HEK293 (cell line): ENCODE data around the gene MPP7.

Experiments
- CTCF ChIA-PET: fragments of 350-600 bp; formaldehyde crosslinking; extraction: SDS; loops from one replicate; lab custom pipeline; 2021; ENCODE audit warnings: antibody characterized with exemption; lab: Yijun Ruan, JAX
- POLR2A ChIA-PET: fragments of 300-600 bp; formaldehyde crosslinking; extraction: SDS; loops from one replicate; lab custom pipeline; 2020; ENCODE audit warnings: antibody characterized with exemption, inconsistent platforms; lab: Yijun Ruan, JAX
- H3K27ac ChIP-seq: fragments of 200-500 bp; sonication (Bioruptor generic); 2 replicates; pipeline ENCODE4 v1.5.1; 2014; ENCODE audit warnings: low read depth, low read length, control low read depth, inconsistent platforms; ENCODE audit errors: extremely low read depth
- H3K36me3 ChIP-seq, 2 experiments: fragments of 200-500 bp in 1 of 2; sonication (Bioruptor generic) in 1 of 2; 1 replicate in 1 of 2; 2 replicates in 1 of 2; pipeline ENCODE4 v1.5.1; 2014 to 2017; ENCODE audit warnings: inconsistent platforms in 2 of 2, low read length in 2 of 2; ENCODE audit not compliant: control insufficient read depth in 2 of 2, insufficient read depth in 1 of 2
- H3K4me1 ChIP-seq: fragments of 200-500 bp; sonication (Bioruptor generic); 2 replicates; pipeline ENCODE4 v1.5.1; 2014; ENCODE audit warnings: mild to moderate bottlenecking, low read length, inconsistent platforms; ENCODE audit not compliant: control insufficient read depth, insufficient read depth
- H3K4me3 ChIP-seq: 2 replicates; pipeline ENCODE4 v1.5.1; 2011; ENCODE audit warnings: low read depth, mild to moderate bottlenecking, control low read depth, low read length, moderate library complexity
- H3K9me3 ChIP-seq: fragments of 200-500 bp; sonication (Bioruptor generic); 2 replicates; pipeline ENCODE4 v1.5.1; 2014; ENCODE audit warnings: low read depth, low read length, inconsistent platforms; ENCODE audit not compliant: control insufficient read depth, insufficient read depth
- ELK4 ChIP-seq: IDR thresholded peaks from 2 replicates; pipeline ENCODE4 v1.6.1; 2011; ENCODE audit warnings: mild to moderate bottlenecking, low read depth, low read length, borderline replicate concordance
- GLIS1 ChIP-seq: fragments of 450-650 bp; formaldehyde crosslinking; IDR thresholded peaks from 2 replicates; pipeline ENCODE4 v1.5.1; 2016; ENCODE audit warnings: missing biosample characterization, missing genetic modification characterization
- HOXA7 ChIP-seq: sonication (generic); formaldehyde crosslinking; IDR thresholded peaks from 2 replicates; pipeline ENCODE4 v1.8.1; 2022; ENCODE audit warnings: missing genetic modification reagents, borderline replicate concordance
- HOXC10 ChIP-seq: sonication (generic); formaldehyde crosslinking; IDR thresholded peaks from 2 replicates; pipeline ENCODE4 v1.8.1; 2023; ENCODE audit warnings: mild to moderate bottlenecking, missing genetic modification reagents
- PATZ1 ChIP-seq: fragments of 450-650 bp; formaldehyde crosslinking; IDR thresholded peaks from 2 replicates; pipeline ENCODE4 v1.5.1; 2016; ENCODE audit warnings: missing biosample characterization, missing genetic modification characterization
- YY1 ChIP-seq: fragments of 450-650 bp; formaldehyde crosslinking; IDR thresholded peaks from 2 replicates; pipeline ENCODE4 v1.5.1; 2018; ENCODE audit warnings: missing biosample characterization, missing genetic modification characterization
- ZBTB17 ChIP-seq: fragments of 450-650 bp; formaldehyde crosslinking; IDR thresholded peaks from 2 replicates; pipeline ENCODE4 v1.5.1; 2016; ENCODE audit warnings: missing biosample characterization, missing genetic modification characterization
- ZFP69B ChIP-seq: fragments of 450-650 bp; formaldehyde crosslinking; IDR thresholded peaks from 2 replicates; pipeline ENCODE4 v1.5.1; 2016; ENCODE audit warnings: missing biosample characterization, missing genetic modification characterization
- ZNF121 ChIP-seq: fragments of 450-650 bp; formaldehyde crosslinking; IDR thresholded peaks from 2 replicates; pipeline ENCODE4 v1.5.1; 2016; ENCODE audit warnings: missing biosample characterization, missing genetic modification characterization
- ZNF133 ChIP-seq: fragments of 450-650 bp; formaldehyde crosslinking; IDR thresholded peaks from 2 replicates; pipeline ENCODE4 v1.5.1; 2016; ENCODE audit warnings: missing biosample characterization, missing genetic modification characterization
- ZNF18 ChIP-seq: fragments of 450-650 bp; formaldehyde crosslinking; IDR thresholded peaks from 2 replicates; pipeline ENCODE4 v1.5.1; 2016; ENCODE audit warnings: missing biosample characterization, missing genetic modification characterization
- ZNF292 ChIP-seq: fragments of 450-650 bp; formaldehyde crosslinking; IDR thresholded peaks from 2 replicates; pipeline ENCODE4 v1.5.1; 2016; ENCODE audit warnings: low read depth, missing biosample characterization, missing genetic modification characterization, borderline replicate concordance
- ZNF366 ChIP-seq: fragments of 450-650 bp; formaldehyde crosslinking; conservative IDR thresholded peaks from 2 replicates; pipeline ENCODE4 v1.5.1; 2016; ENCODE audit warnings: missing biosample characterization, missing genetic modification characterization
- ZNF394 ChIP-seq: fragments of 450-650 bp; formaldehyde crosslinking; IDR thresholded peaks from 2 replicates; pipeline ENCODE4 v1.5.1; 2016; ENCODE audit warnings: missing biosample characterization, missing genetic modification characterization, mild to moderate bottlenecking, moderate library complexity, borderline replicate concordance
- ZNF449 ChIP-seq: fragments of 450-650 bp; formaldehyde crosslinking; IDR thresholded peaks from 2 replicates; pipeline ENCODE4 v1.5.1; 2017; ENCODE audit warnings: missing biosample characterization, mild to moderate bottlenecking, missing genetic modification characterization, moderate library complexity
- ZNF510 ChIP-seq: fragments of 450-650 bp; formaldehyde crosslinking; IDR thresholded peaks from 2 replicates; pipeline ENCODE4 v1.5.1; 2018; ENCODE audit warnings: mild to moderate bottlenecking, missing genetic modification characterization, missing biosample characterization; ENCODE audit not compliant: insufficient replicate concordance
- ZNF549 ChIP-seq: fragments of 450-650 bp; IDR thresholded peaks from 2 replicates; pipeline ENCODE4 v1.5.1; 2018; ENCODE audit warnings: missing biosample characterization, missing genetic modification characterization, mild to moderate bottlenecking, inconsistent platforms, moderate library complexity
- ZNF555 ChIP-seq: fragments of 450-650 bp; formaldehyde crosslinking; conservative IDR thresholded peaks from 2 replicates; pipeline ENCODE4 v1.5.1; 2017; ENCODE audit warnings: missing biosample characterization, mild to moderate bottlenecking, missing genetic modification characterization, inconsistent platforms
- ZNF626 ChIP-seq: fragments of 450-650 bp; sonication (Bioruptor Pico); formaldehyde crosslinking; IDR thresholded peaks from 2 replicates; pipeline ENCODE4 v1.5.1; 2018; ENCODE audit warnings: missing biosample characterization, missing genetic modification characterization, inconsistent platforms
- ZNF629 ChIP-seq: fragments of 450-650 bp; formaldehyde crosslinking; IDR thresholded peaks from 2 replicates; pipeline ENCODE4 v1.5.1; 2017; ENCODE audit warnings: missing biosample characterization, missing genetic modification characterization
- ZNF645 ChIP-seq: fragments of 450-650 bp; formaldehyde crosslinking; IDR thresholded peaks from 2 replicates; pipeline ENCODE4; 2016; ENCODE audit warnings: missing biosample characterization, missing genetic modification characterization
- ZNF664 ChIP-seq: fragments of 450-650 bp; formaldehyde crosslinking; IDR thresholded peaks from 2 replicates; pipeline ENCODE4 v1.5.1; 2016; ENCODE audit warnings: missing biosample characterization, missing genetic modification characterization
- ZNF692 ChIP-seq: fragments of 450-650 bp; formaldehyde crosslinking; IDR thresholded peaks from 2 replicates; pipeline ENCODE4 v1.5.1; 2016; ENCODE audit warnings: missing biosample characterization, missing genetic modification characterization
- ZNF791 ChIP-seq: fragments of 450-650 bp; formaldehyde crosslinking; IDR thresholded peaks from 2 replicates; pipeline ENCODE4 v1.5.1; 2016; ENCODE audit warnings: missing biosample characterization, missing genetic modification characterization
- ZSCAN4 ChIP-seq: fragments of 450-650 bp; formaldehyde crosslinking; IDR thresholded peaks from 2 replicates; pipeline ENCODE4 v1.5.1; 2017; ENCODE audit warnings: missing biosample characterization, missing genetic modification characterization
- ZXDB ChIP-seq: fragments of 450-650 bp; formaldehyde crosslinking; IDR thresholded peaks from 2 replicates; pipeline ENCODE4 v1.5.1; 2016; ENCODE audit warnings: missing biosample characterization, missing genetic modification characterization

The MPP7 gene

GRCh38 chr10:28256776-28257175 is 46.1 kb downstream of the MPP7 start (continued):
- TF ChIP-seq YY1 (no peak), ELK4 (no peak), ZXDB (no peak), ZNF549 (no peak)

- H3K9me3 ChIP-seq = no peaks in the 10 kb centered on the region
- no peak overlapping the region for H3K4me3 ChIP-seq
- no peaks in the 10 kb centered on the region for H3K36me3 ChIP-seq
- POLR2A ChIA-PET = no interaction called here
- peak overlapping the region; percentile 36; the same call in 1 of the 2 replicates for H3K27ac ChIP-seq
- H3K4me1 ChIP-seq = peaks cover 9% of the 10 kb centered on the region
- CTCF ChIA-PET = interaction anchor here (1.0 to 5.6 kb wide), 4 partner anchors 47 to 808 kb away, joined by 4 to 101 read pairs (median 27); partner anchors contain the start of gene MPP7
- TF ChIP-seq ZSCAN4 (no peak), ZNF510 (peak; percentile 26), ZNF121 (no peak), ZNF692 (tag by site-specific recombination) (peak; percentile 94), HOXA7 (no peak), ZNF366 (tag by site-specific recombination) (peak; percentile 66), ZNF664 (peak; percentile 64; the same call in 1 of the 2 replicates), ZNF645 (no peak), ZXDB (peak; percentile 70; the same call in 1 of the 2 replicates), PATZ1 (tag by site-specific recombination) (peak; percentile 39; the same call in 1 of the 2 replicates), ZNF555 (tag by site-specific recombination) (no peak), ZNF449 (tag by site-specific recombination) (0 out of 2 replicates have a peak, but pooled peaks have one; percentile 12), ZNF394 (tag by site-specific recombination) (0 out of 2 replicates have a peak, but pooled peaks have one; percentile 45), ZNF629 (tag by site-specific recombination) (peak; percentile 73), GLIS1 (tag by site-specific recombination) (peak; percentile 77), ZNF18 (tag by site-specific recombination) (0 out of 2 replicates have a peak, but pooled peaks have one; percentile 40), ZNF133 (tag by site-specific recombination) (no peak), ZFP69B (tag by site-specific recombination) (peak; percentile 76; the same call in 1 of the 2 replicates), HOXC10 (no peak), ZNF791 (tag by site-specific recombination) (no peak), ZBTB17 (peak; percentile 89), ZNF292 (no peak), ZNF626 (no peak)
Observed at GRCh38 chr10:28254290-28254985, 48.4 kb downstream of the MPP7 start.
